Measurements from ENCODE around the gene CAMK4. TPM values are rescaled to one million over a fixed set of nuclear protein-coding genes. Genes with fewer than 3 reads are reported as not detected.

The CAMK4 gene
- total RNA-seq, 1 experiment from 2014 or later, result 23.3 TPM

DNA sequence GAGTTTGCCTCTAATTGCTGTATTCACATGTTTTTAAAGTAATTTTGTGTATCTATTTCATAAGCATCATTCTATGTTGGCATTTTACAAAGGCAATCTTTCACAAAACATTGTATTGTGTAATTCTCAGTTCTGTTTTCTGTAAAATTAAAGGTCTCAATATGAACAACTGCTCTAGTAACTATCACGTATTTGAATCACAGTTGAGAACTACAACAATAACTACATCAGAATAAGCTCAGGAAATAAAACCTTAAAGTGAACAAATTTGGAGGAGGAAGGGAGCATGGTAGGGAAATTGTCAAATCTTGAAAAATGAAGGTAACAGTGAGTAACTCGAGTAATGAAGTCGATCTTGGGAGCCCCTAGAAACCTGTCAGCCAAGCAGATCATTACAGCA is 22.5 kb upstream of the CAMK4 start:
- TF ChIP-seq, protein P1, sequence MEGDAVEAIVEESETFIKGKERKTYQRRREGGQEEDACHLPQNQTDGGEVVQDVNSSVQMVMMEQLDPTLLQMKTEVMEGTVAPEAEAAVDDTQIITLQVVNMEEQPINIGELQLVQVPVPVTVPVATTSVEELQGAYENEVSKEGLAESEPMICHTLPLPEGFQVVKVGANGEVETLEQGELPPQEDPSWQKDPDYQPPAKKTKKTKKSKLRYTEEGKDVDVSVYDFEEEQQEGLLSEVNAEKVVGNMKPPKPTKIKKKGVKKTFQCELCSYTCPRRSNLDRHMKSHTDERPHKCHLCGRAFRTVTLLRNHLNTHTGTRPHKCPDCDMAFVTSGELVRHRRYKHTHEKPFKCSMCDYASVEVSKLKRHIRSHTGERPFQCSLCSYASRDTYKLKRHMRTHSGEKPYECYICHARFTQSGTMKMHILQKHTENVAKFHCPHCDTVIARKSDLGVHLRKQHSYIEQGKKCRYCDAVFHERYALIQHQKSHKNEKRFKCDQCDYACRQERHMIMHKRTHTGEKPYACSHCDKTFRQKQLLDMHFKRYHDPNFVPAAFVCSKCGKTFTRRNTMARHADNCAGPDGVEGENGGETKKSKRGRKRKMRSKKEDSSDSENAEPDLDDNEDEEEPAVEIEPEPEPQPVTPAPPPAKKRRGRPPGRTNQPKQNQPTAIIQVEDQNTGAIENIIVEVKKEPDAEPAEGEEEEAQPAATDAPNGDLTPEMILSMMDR (IDR thresholded peaks at IDR 0.05; ENCODE audit: unreplicated experiment), result no peak
- Mint-ChIP-seq H3K27me3 (ENCODE audit: unreplicated experiment) (no peaks in the 10 kb centered on the region), H3K4me1 (ENCODE audit: low read depth, unreplicated experiment) (no peaks in the 10 kb centered on the region), H3K27ac (ENCODE audit: unreplicated experiment) (no peak overlapping the region), H3K9me3 (ENCODE audit: low read depth, unreplicated experiment) (no peaks in the 10 kb centered on the region), H3K36me3 (ENCODE audit: insufficient read depth, unreplicated experiment) (no peaks in the 10 kb centered on the region), H3K4me3 (ENCODE audit: low read depth, unreplicated experiment) (no peak overlapping the region)
- CTCF ChIA-PET, result no interaction called here
- no peak for DNase-seq
- intact Hi-C loops (cut with micrococcal nuclease; ENCODE audit: unreplicated experiment), result no loop called here
- no TSS peak for BruUV-seq (replicated peaks)

DNA sequence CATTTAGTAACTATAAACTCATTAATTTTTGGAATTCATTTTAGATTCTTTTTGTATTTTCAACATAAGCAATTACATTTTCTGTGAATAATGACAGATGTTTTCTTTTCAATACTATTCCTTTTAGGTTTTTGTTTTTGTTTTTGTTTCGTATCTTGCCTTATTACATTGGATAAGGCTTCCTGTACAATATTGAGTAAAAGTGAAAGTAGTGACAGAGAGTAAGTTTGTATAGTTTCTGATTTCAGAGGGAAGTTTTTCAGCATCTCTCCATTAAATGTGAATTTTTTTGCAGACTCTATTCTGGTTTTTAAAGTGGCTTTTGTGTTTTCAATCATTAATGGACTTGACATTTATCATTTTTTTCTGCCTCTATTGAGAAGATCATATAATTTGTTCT is 12.8 kb upstream of the CAMK4 start:
- CTCF ChIA-PET, result no interaction called here
- no peak overlapping the region for H3K4me3 Mint-ChIP-seq (ENCODE audit: low read depth, unreplicated experiment)
- no peaks in the 10 kb centered on the region for H3K4me1 Mint-ChIP-seq (ENCODE audit: low read depth, unreplicated experiment)
- no TSS peak for BruUV-seq (replicated peaks)
- no peak for DNase-seq
- no peaks in the 10 kb centered on the region for H3K36me3 Mint-ChIP-seq (ENCODE audit: insufficient read depth, unreplicated experiment)
- H3K27ac Mint-ChIP-seq (ENCODE audit: unreplicated experiment), result no peak overlapping the region
- no peaks in the 10 kb centered on the region for H3K9me3 Mint-ChIP-seq (ENCODE audit: low read depth, unreplicated experiment)
- intact Hi-C loops (cut with micrococcal nuclease; ENCODE audit: unreplicated experiment), result no loop called here
- H3K27me3 Mint-ChIP-seq (ENCODE audit: unreplicated experiment), result no peaks in the 10 kb centered on the region
- TF ChIP-seq, protein P1 (IDR thresholded peaks at IDR 0.05; ENCODE audit: unreplicated experiment), result no peak

DNA sequence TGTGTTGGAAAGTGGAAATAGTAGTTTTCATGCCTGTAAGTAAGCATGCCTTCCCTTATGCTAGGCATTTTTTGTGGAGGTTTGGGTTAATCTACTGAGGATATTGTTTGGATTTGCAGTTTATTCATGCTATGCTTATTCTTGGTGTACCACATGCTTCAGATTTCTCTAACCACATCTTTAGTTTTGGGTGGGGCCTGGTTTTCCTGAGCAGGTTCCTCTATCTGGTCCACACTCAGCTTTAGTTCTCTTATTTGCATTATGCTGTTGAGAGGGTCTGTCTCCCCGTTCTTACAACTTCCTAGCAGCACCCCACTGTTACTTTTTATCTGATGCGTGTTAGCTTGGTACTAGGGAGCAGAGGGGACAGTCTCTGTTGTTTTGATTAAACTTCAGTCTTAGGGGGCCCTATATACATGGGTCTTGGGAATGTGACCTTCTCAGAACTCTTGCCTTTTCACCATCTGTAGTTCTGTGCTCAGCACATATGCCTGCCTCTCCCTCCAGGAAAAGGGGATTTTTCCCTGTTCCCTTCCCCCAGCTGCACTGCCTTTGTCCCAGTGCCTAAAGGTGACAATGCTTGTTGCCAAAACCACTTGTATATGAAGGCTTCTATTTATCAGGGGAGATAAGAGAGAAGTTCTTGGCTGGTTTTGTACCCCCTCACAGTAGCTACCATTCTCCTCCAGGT is 10.0 kb upstream of the CAMK4 start:
- no TSS peak for BruUV-seq (replicated peaks)
- Mint-ChIP-seq H3K36me3 (ENCODE audit: insufficient read depth, unreplicated experiment) (no peaks in the 10 kb centered on the region), H3K27me3 (ENCODE audit: unreplicated experiment) (no peaks in the 10 kb centered on the region), H3K4me1 (ENCODE audit: low read depth, unreplicated experiment) (no peaks in the 10 kb centered on the region), H3K9me3 (ENCODE audit: low read depth, unreplicated experiment) (no peaks in the 10 kb centered on the region), H3K27ac (ENCODE audit: unreplicated experiment) (no peak overlapping the region), H3K4me3 (ENCODE audit: low read depth, unreplicated experiment) (no peak overlapping the region)
- CTCF ChIA-PET, result no interaction called here
- intact Hi-C loops (cut with micrococcal nuclease; ENCODE audit: unreplicated experiment), result no loop called here
- TF ChIP-seq, protein P1 (IDR thresholded peaks at IDR 0.05; ENCODE audit: unreplicated experiment), result no peak
- no peak for DNase-seq

DNA sequence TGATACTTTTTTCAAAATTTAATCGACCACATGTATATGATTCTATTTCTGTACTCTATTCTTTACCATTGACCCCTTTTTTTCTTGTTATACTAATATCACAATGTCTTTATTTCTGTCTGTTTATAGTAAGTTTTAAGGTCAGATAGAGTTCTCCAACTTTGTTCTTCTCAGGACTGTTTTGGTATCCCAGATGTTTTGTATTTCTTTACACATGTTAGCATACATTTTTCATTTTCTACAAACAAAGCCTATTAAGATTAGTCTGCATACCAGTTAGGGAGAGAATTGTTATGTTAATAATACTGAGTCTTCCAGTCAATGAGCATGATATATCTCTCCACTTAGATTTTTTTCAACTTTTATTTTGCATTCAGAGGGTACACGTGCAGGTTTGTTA is 8.2 kb upstream of the CAMK4 start:
- TF ChIP-seq, protein P1 (IDR thresholded peaks at IDR 0.05; ENCODE audit: unreplicated experiment), result no peak
- Mint-ChIP-seq H3K36me3 (ENCODE audit: insufficient read depth, unreplicated experiment) (no peaks in the 10 kb centered on the region), H3K27ac (ENCODE audit: unreplicated experiment) (no peak overlapping the region), H3K4me1 (ENCODE audit: low read depth, unreplicated experiment) (no peaks in the 10 kb centered on the region), H3K9me3 (ENCODE audit: low read depth, unreplicated experiment) (no peaks in the 10 kb centered on the region), H3K27me3 (ENCODE audit: unreplicated experiment) (no peaks in the 10 kb centered on the region), H3K4me3 (ENCODE audit: low read depth, unreplicated experiment) (no peak overlapping the region)
- no TSS peak for BruUV-seq (replicated peaks)
- DNase-seq, result no peak
- CTCF ChIA-PET, result no interaction called here
- intact Hi-C loops (cut with micrococcal nuclease; ENCODE audit: unreplicated experiment), result no loop called here
